D721Med (cell line): ENCODE results near the gene CNST.

Experiments used
- DNase-seq: peaks from one replicate; pipeline ENCODE4 v3.0.0; 2011; ENCODE audit warnings: low spot score; ENCODE audit not compliant: insufficient read length
- FAIRE-seq: peaks from 2 replicates; lab custom pipeline; 2011; peaks lifted over from hg19 to GRCh38; lab: Jason Lieb, UNC
- CTCF ChIP-seq: IDR thresholded peaks from 2 replicates; pipeline ENCODE4 v1.5.1; 2012; ENCODE audit warnings: mild to moderate bottlenecking, control low read depth; ENCODE audit not compliant: insufficient read depth; ENCODE audit errors: missing control alignments

CNST gene

GRCh38 chr1:246566128-246566812, at the start of gene CNST, which contains the start of gene TFB2M:
Gene CNST, plus strand, starts transcription at chr1:246566456. Its CDS starts 25,107 bp downstream, at chr1:246591563.
Gene TFB2M, minus strand, starts transcription at chr1:246566261. Its CDS starts 123 bp downstream, at chr1:246566138.
- TF ChIP-seq CTCF: no peak
- FAIRE-seq: peak; percentile 91
- peak; percentile 73 for DNase-seq

GRCh38 chr1:246517391-246517790, 48.9 kb upstream of the CNST start:
- TF ChIP-seq CTCF: no peak
- no peak for FAIRE-seq
- DNase-seq: no peak

GRCh38 chr1:246518456-246519205, 47.6 kb upstream of the CNST start:
- FAIRE-seq (no peak), DNase-seq (no peak)
- no peak for TF ChIP-seq CTCF

- DNase-seq (no peak), FAIRE-seq (no peak)
- no peak for TF ChIP-seq CTCF
These were observed 46.7 kb upstream of the CNST start for GRCh38 chr1:246519514-246519913.

GRCh38 chr1:246526380-246526779, 39.9 kb upstream of the CNST start:
- no peak for DNase-seq
- no peak for FAIRE-seq
- no peak for TF ChIP-seq CTCF

- DNase-seq (no peak), FAIRE-seq (no peak)
- TF ChIP-seq CTCF: no peak
These were observed 39.3 kb upstream of the CNST start for GRCh38 chr1:246526915-246527314.

GRCh38 chr1:246527402-246528088, 38.7 kb upstream of the CNST start:
- FAIRE-seq (no peak), DNase-seq (no peak)
- no peak for TF ChIP-seq CTCF
